GM04504 (cell line): ENCODE measurements around the gene SLC13A4.
"Not testable (repeated sequence)": the region's sequence is repeated elsewhere in the genome, so short reads cannot be mapped to it uniquely, and the experiment has no call there.

ENCODE experiments used
- DNase-seq: peaks from one replicate; pipeline ENCODE4 v3.0.0-alpha.2; 2012; ENCODE audit warnings: low read depth

SLC13A4 gene

GRCh38 chr7:135748770-135749169, 20.8 kb upstream of the SLC13A4 start, which contains the start of gene FAM180A:
FAM180A (minus strand) TSS chr7:135748813; CDS start chr7:135748580, 233 bp downstream.
- peak; percentile 76 for DNase-seq

GRCh38 chr7:135747366-135747765, 19.4 kb upstream of the SLC13A4 start:
- DNase-seq: no peak

- peak; percentile 97 for DNase-seq
Observed at GRCh38 chr7:135745703-135746312, 17.8 kb upstream of the SLC13A4 start.

GRCh38 chr7:135744938-135745702, 17.1 kb upstream of the SLC13A4 start:
- DNase-seq: no peak

GRCh38 chr7:135743907-135744731, 16.1 kb upstream of the SLC13A4 start:
- no peak for DNase-seq

GRCh38 chr7:135742371-135742770, 14.4 kb upstream of the SLC13A4 start:
- no peak for DNase-seq

- DNase-seq: no peak
Observed at GRCh38 chr7:135741905-135742304, 13.9 kb upstream of the SLC13A4 start.

- no peak for DNase-seq
Observed at GRCh38 chr7:135740889-135741288, 12.9 kb upstream of the SLC13A4 start.

GRCh38 chr7:135737306-135737647, 9.3 kb upstream of the SLC13A4 start:
- DNase-seq: not testable (repeated sequence)

GRCh38 chr7:135736586-135737305, 8.8 kb upstream of the SLC13A4 start:
- no peak for DNase-seq

GRCh38 chr7:135734343-135734689, 6.3 kb upstream of the SLC13A4 start:
- no peak for DNase-seq

GRCh38 chr7:135733603-135734342, 5.8 kb upstream of the SLC13A4 start:
- no peak for DNase-seq

GRCh38 chr7:135731131-135731530, 3.1 kb upstream of the SLC13A4 start:
- no peak for DNase-seq

- DNase-seq: no peak
Observed at GRCh38 chr7:135729230-135729629, 1.2 kb upstream of the SLC13A4 start.

GRCh38 chr7:135726911-135727673, 894 bp downstream of the SLC13A4 start:
- DNase-seq: no peak

- DNase-seq: no peak
Observed at GRCh38 chr7:135726276-135726788, 1.7 kb downstream of the SLC13A4 start.

GRCh38 chr7:135723411-135723810, 4.6 kb downstream of the SLC13A4 start:
- no peak for DNase-seq

GRCh38 chr7:135721198-135721820, 6.7 kb downstream of the SLC13A4 start:
- no peak for DNase-seq

GRCh38 chr7:135719688-135720087, 8.3 kb downstream of the SLC13A4 start:
- DNase-seq: no peak

GRCh38 chr7:135718794-135719437, 9.1 kb downstream of the SLC13A4 start:
- no peak for DNase-seq
